Erythroblast (primary cell): ENCODE results near the gene ITCH.

ENCODE experiments used
- DNase-seq, 2 experiments: peaks; one replicate each; lab custom pipeline; 2025; lab: John Stamatoyannopoulos, UW
- GATA1 ChIP-seq: IDR thresholded peaks from 2 replicates; pipeline ENCODE4 v1.6.1; 2011; ENCODE audit warnings: low read depth, mild to moderate bottlenecking, control low read depth, low read length, moderate library complexity
- POLR2A ChIP-seq: IDR thresholded peaks from 2 replicates; pipeline ENCODE4 v1.6.1; 2011; ENCODE audit warnings: mild to moderate bottlenecking, low read length

Gene ITCH

GRCh38 chr20:34535301-34535840 is 172.3 kb downstream of the ITCH start:
- TF ChIP-seq POLR2A (no peak), GATA1 (no peak)
- no peak for DNase-seq

- no peak for TF ChIP-seq GATA1
- no peak for TF ChIP-seq POLR2A
- DNase-seq = no peak
These were observed 172.8 kb downstream of the ITCH start for GRCh38 chr20:34535857-34536256.

GRCh38 chr20:34536798-34537394 is 173.8 kb downstream of the ITCH start:
- TF ChIP-seq POLR2A = no peak
- no peak for TF ChIP-seq GATA1
- DNase-seq = peak; percentile 73 to 82

GRCh38 chr20:34537651-34538050 is 174.6 kb downstream of the ITCH start:
- TF ChIP-seq GATA1 (no peak), POLR2A (no peak)
- DNase-seq = no peak

GRCh38 chr20:34538671-34539123 is 175.6 kb downstream of the ITCH start:
- TF ChIP-seq GATA1 = no peak
- no peak for TF ChIP-seq POLR2A
- DNase-seq = peak; percentile 67 to 84

GRCh38 chr20:34539756-34540155 is 176.7 kb downstream of the ITCH start:
- TF ChIP-seq GATA1 = no peak
- no peak for DNase-seq

GRCh38 chr20:34540596-34541263 is 177.7 kb downstream of the ITCH start:
- no peak for TF ChIP-seq GATA1
- no peak for TF ChIP-seq POLR2A
- DNase-seq = no peak

- TF ChIP-seq POLR2A (no peak), GATA1 (no peak)
- DNase-seq = no peak
These were observed 178.3 kb downstream of the ITCH start for GRCh38 chr20:34541264-34541901.

GRCh38 chr20:34541917-34542316 is 178.8 kb downstream of the ITCH start:
- TF ChIP-seq POLR2A (no peak), GATA1 (no peak)
- no peak for DNase-seq

GRCh38 chr20:34542439-34542838 is 179.4 kb downstream of the ITCH start:
- DNase-seq = no peak
- TF ChIP-seq POLR2A = no peak
- no peak for TF ChIP-seq GATA1

- no peak for DNase-seq
- TF ChIP-seq POLR2A = no peak
- no peak for TF ChIP-seq GATA1
These were observed 180.5 kb downstream of the ITCH start for GRCh38 chr20:34543463-34544056.

GRCh38 chr20:34544109-34544796 is 181.2 kb downstream of the ITCH start:
- TF ChIP-seq GATA1 (no peak), POLR2A (no peak)
- DNase-seq = peak in 1 of 2 experiments; percentile 42

- DNase-seq = no peak
- no peak for TF ChIP-seq POLR2A
- TF ChIP-seq GATA1 = no peak
These were observed 183.7 kb downstream of the ITCH start for GRCh38 chr20:34546751-34547181.
